ENCODE measurements around the gene DLGAP1. TPM values are rescaled to one million over a fixed set of nuclear protein-coding genes. Genes with fewer than 3 reads are reported as not detected.

DLGAP1 gene
- total RNA-seq, 1 experiment from 2014 or later: 0.39 TPM

DNA sequence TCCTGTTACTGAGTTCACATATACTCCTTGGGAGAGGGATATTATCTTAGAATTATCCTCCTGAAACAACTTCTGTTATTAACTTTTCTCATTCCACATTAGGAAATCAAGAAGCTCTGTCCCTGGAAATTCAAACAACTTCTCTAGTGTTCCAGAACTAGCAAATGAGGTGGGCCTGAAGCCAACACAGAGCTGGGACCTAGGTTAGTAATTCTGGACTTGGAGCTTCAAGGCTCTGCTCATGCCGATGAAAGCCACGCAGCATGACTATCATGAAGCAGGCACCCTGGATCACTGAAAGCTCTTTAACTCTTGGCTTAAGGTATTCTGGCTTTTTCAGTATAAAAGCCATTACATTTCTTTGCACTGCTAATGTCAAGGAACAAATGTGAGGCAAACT is 762.4 kb downstream of the DLGAP1 start:
- TF ChIP-seq, protein P1, sequence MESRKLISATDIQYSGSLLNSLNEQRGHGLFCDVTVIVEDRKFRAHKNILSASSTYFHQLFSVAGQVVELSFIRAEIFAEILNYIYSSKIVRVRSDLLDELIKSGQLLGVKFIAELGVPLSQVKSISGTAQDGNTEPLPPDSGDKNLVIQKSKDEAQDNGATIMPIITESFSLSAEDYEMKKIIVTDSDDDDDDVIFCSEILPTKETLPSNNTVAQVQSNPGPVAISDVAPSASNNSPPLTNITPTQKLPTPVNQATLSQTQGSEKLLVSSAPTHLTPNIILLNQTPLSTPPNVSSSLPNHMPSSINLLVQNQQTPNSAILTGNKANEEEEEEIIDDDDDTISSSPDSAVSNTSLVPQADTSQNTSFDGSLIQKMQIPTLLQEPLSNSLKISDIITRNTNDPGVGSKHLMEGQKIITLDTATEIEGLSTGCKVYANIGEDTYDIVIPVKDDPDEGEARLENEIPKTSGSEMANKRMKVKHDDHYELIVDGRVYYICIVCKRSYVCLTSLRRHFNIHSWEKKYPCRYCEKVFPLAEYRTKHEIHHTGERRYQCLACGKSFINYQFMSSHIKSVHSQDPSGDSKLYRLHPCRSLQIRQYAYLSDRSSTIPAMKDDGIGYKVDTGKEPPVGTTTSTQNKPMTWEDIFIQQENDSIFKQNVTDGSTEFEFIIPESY (IDR thresholded peaks at IDR 0.05; ENCODE audit: extremely low read depth, insufficient replicate concordance, low read length): no peak
- no peak for TF ChIP-seq FOSL1 (IDR thresholded peaks at IDR 0.05; ENCODE audit: low read depth)
- TF ChIP-seq SIN3A (IDR thresholded peaks at IDR 0.05; ENCODE audit: low read depth): no peak
- TF ChIP-seq, protein P2, sequence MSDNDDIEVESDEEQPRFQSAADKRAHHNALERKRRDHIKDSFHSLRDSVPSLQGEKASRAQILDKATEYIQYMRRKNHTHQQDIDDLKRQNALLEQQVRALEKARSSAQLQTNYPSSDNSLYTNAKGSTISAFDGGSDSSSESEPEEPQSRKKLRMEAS (IDR thresholded peaks at IDR 0.05): no peak
- no peak for TF ChIP-seq RAD21 (IDR thresholded peaks at IDR 0.05; ENCODE audit: low read depth)
- TF ChIP-seq, protein P3, sequence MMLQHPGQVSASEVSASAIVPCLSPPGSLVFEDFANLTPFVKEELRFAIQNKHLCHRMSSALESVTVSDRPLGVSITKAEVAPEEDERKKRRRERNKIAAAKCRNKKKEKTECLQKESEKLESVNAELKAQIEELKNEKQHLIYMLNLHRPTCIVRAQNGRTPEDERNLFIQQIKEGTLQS (IDR thresholded peaks at IDR 0.05): no peak
- TF ChIP-seq, protein P4, sequence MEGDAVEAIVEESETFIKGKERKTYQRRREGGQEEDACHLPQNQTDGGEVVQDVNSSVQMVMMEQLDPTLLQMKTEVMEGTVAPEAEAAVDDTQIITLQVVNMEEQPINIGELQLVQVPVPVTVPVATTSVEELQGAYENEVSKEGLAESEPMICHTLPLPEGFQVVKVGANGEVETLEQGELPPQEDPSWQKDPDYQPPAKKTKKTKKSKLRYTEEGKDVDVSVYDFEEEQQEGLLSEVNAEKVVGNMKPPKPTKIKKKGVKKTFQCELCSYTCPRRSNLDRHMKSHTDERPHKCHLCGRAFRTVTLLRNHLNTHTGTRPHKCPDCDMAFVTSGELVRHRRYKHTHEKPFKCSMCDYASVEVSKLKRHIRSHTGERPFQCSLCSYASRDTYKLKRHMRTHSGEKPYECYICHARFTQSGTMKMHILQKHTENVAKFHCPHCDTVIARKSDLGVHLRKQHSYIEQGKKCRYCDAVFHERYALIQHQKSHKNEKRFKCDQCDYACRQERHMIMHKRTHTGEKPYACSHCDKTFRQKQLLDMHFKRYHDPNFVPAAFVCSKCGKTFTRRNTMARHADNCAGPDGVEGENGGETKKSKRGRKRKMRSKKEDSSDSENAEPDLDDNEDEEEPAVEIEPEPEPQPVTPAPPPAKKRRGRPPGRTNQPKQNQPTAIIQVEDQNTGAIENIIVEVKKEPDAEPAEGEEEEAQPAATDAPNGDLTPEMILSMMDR (IDR thresholded peaks at IDR 0.05 in 2 of 3, conservative IDR thresholded peaks at IDR 0.05 in 1 of 3; ENCODE audit: borderline replicate concordance in 1 of 3, insufficient read depth in 1 of 3, low read depth in 2 of 3, low read length in 2 of 3): no peak
- TF ChIP-seq CEBPB (IDR thresholded peaks at IDR 0.05; ENCODE audit: low read depth): no peak
- no peak for TF ChIP-seq ELF1 (IDR thresholded peaks at IDR 0.05; ENCODE audit: borderline replicate concordance, low read depth)
- TF ChIP-seq ZFX (IDR thresholded peaks at IDR 0.05): no peak
- TF ChIP-seq POLR2A (IDR thresholded peaks at IDR 0.05; ENCODE audit: borderline replicate concordance, extremely low read depth, insufficient read depth, insufficient read length): no peak
- no peak for TF ChIP-seq SRF (IDR thresholded peaks at IDR 0.05; ENCODE audit: low read depth)
- no peak for TF ChIP-seq EZH2 (IDR thresholded peaks at IDR 0.05)
- TF ChIP-seq SP1 (IDR thresholded peaks at IDR 0.05; ENCODE audit: low read depth): no peak
- TF ChIP-seq TCF7L2 (IDR thresholded peaks at IDR 0.05; ENCODE audit: borderline replicate concordance, extremely low read depth, insufficient read depth, insufficient read length): no peak
- TF ChIP-seq CBX3 (IDR thresholded peaks at IDR 0.05; ENCODE audit: low read depth): no peak
- no peak for TF ChIP-seq POLR2AphosphoS5 (IDR thresholded peaks at IDR 0.05; ENCODE audit: low read depth, low read length)
- TF ChIP-seq EZH2phosphoT487 (IDR thresholded peaks at IDR 0.05; ENCODE audit: borderline replicate concordance): no peak
- H4K20me1 ChIP-seq (ENCODE audit: insufficient read depth): no peaks in the 10 kb centered on the region
- no peaks in the 10 kb centered on the region for H3K9me2 ChIP-seq (ENCODE audit: insufficient read depth)
- no peak overlapping the region for H3K4me3 ChIP-seq (replicated peaks in 1 of 2; ENCODE audit: low read depth in 1 of 2, low read length in 2 of 2)
- H3K4me2 ChIP-seq (ENCODE audit: low read length): no peak overlapping the region
- no peak overlapping the region for H3K9ac ChIP-seq (ENCODE audit: low read length)
- no peaks in the 10 kb centered on the region for H3K27me3 ChIP-seq (ENCODE audit: insufficient read depth, low read length)
- BruUV-seq (replicated peaks): no TSS peak
- no peaks in the 10 kb centered on the region for H3K9me3 ChIP-seq (ENCODE audit: control insufficient read depth in 1 of 2, insufficient read depth in 1 of 2, low read depth in 1 of 2, low read length in 2 of 2)
- DNase-seq (ENCODE audit: low read depth, low spot score) (no peak), ATAC-seq (no peak)
- H2AFZ ChIP-seq (ENCODE audit: low read depth, low read length, poor library complexity, severe bottlenecking): no peak overlapping the region
- intact Hi-C loops (cut with micrococcal nuclease): no loop called here
- POLR2A ChIA-PET: interaction anchor here (1.6 kb wide), 2 partner anchors 14 to 22 kb away, joined by 3 to 5 read pairs; no protein-coding TSS in a partner anchor
- no peaks in the 10 kb centered on the region for H3K79me2 ChIP-seq (ENCODE audit: insufficient read depth, low read length)
- H3K36me3 ChIP-seq (ENCODE audit: control insufficient read depth in 1 of 2, insufficient read depth in 2 of 2, low read length in 2 of 2): no peaks in the 10 kb centered on the region
- RAD21 ChIA-PET (ENCODE audit: low non-redundant PET in 1 of 2, low total read pairs in 2 of 2, uncharacterized antibody in 2 of 2, unreplicated experiment in 2 of 2): no interaction called here
- peaks cover 8 to 16% of the 10 kb centered on the region in 2 experiments; a peak in 3 of 4 replicates for H3K4me1 ChIP-seq (ENCODE audit: control insufficient read depth in 1 of 2, insufficient read depth in 2 of 2, low read length in 2 of 2)
- CTCF ChIA-PET: interaction anchor here (0.6 to 2.4 kb wide), 4 partner anchors 10 to 421 kb away, joined by 3 to 7 read pairs (median 4); no protein-coding TSS in a partner anchor
- H3K27ac ChIP-seq (ENCODE audit: low read depth, low read length): no peak overlapping the region

All from HCT116 (cell line).